ENCODE results near the gene C1orf105. TPM values are rescaled to one million over a fixed set of nuclear protein-coding genes. Genes with fewer than 3 reads are reported as not detected.

The C1orf105 gene
- total and polyA plus RNA-seq, 10 of the 15 experiments (the other 5 are each of a cell fraction or from before 2014, with no cell fraction given), result not detected

DNA sequence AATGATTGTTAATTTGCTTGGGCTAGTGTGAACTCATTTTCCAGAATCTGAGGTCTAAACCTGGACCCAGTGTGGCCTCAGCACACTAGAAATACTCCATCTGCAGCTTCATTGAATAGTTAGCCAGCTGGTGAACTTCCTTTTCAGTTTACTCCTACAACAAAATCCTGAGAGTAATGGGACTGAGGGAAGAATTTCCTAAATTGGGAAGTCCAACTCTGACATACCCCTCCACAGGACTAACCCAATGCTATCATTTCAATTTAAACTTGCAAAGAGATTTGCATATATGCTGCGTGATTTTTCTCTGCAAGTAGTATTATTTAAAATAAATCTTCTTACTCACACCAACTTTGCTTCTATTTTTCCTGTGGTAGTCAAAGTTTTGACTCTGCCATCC, 51.2 kb downstream of the C1orf105 start:
- H3K36me3 ChIP-seq (ENCODE audit: control insufficient read depth in 2 of 2, insufficient read depth in 2 of 2, low read length in 1 of 2), result no peaks in the 10 kb centered on the region
- FAIRE-seq (no peak), ATAC-seq (no peak), DNase-seq (ENCODE audit: low read depth, low spot score) (no peak)
- no peaks in the 10 kb centered on the region for H3K9me3 ChIP-seq (replicated peaks; ENCODE audit: control insufficient read depth, insufficient read depth, low read length)
- no peak overlapping the region for H3K4me3 ChIP-seq
- no peaks in the 10 kb centered on the region for H3K4me1 ChIP-seq (ENCODE audit: control insufficient read depth, insufficient read depth, low read length)
- RAD21 ChIA-PET (ENCODE audit: unreplicated experiment), result no interaction called here
- H3K4me2 ChIP-seq (ENCODE audit: control insufficient read depth, insufficient read depth), result no peak overlapping the region
- POLR2A ChIA-PET, result no interaction called here
- CTCF ChIA-PET, result no interaction called here
- H3K9ac ChIP-seq (ENCODE audit: control insufficient read depth, insufficient read depth, low read length), result no peak overlapping the region
- no TSS peak for BruUV-seq (replicated peaks)
- no peaks in the 10 kb centered on the region; a peak in 3 of 4 replicates for H3K27me3 ChIP-seq (replicated peaks in 1 of 2; ENCODE audit: control insufficient read depth in 2 of 2, insufficient read depth in 2 of 2, low read length in 1 of 2)
- 0% methylated on average over 1 of the region's 1 CpG for WGBS (ENCODE audit: insufficient coverage, insufficient replicate concordance, low lambda C conversion rate, missing lambda C conversion rate)
- H3K27ac ChIP-seq (ENCODE audit: control insufficient read depth, insufficient read depth), result no peak overlapping the region
- H4K20me1 ChIP-seq (ENCODE audit: control insufficient read depth, insufficient read depth), result no peaks in the 10 kb centered on the region
- no peak overlapping the region for H2AFZ ChIP-seq (ENCODE audit: control insufficient read depth, low read depth, low read length)
- SMC1A ChIA-PET (ENCODE audit: uncharacterized antibody, unreplicated experiment), result no interaction called here
- H3K79me2 ChIP-seq (ENCODE audit: control insufficient read depth, insufficient read depth, low read length), result no peaks in the 10 kb centered on the region
- intact Hi-C loops (cut with micrococcal nuclease; ENCODE audit: unreplicated experiment), result no loop called here
- in situ Hi-C loops (cut with MboI), result no loop called here
- no peak for TF ChIP-seq ESRRA (IDR thresholded peaks at IDR 0.05; ENCODE audit: low read length)
- no peak for TF ChIP-seq TCF12 (IDR thresholded peaks at IDR 0.05; ENCODE audit: low read depth, low read length)
- TF ChIP-seq LARP7 (IDR thresholded peaks at IDR 0.05), result no peak
- no peak for TF ChIP-seq CREM (IDR thresholded peaks at IDR 0.05; ENCODE audit: low read depth)
- TF ChIP-seq CBFB (IDR thresholded peaks at IDR 0.05; ENCODE audit: low read depth), result no peak
- TF ChIP-seq MEF2A (IDR thresholded peaks at IDR 0.05; ENCODE audit: insufficient read depth, low read depth, low read length), result no peak
- no peak for TF ChIP-seq BHLHE40 (IDR thresholded peaks at IDR 0.05; ENCODE audit: borderline replicate concordance in 1 of 2, low read depth in 2 of 2, low read length in 1 of 2)
- no peak for TF ChIP-seq KAT2A (conservative IDR thresholded peaks at IDR 0.05; ENCODE audit: control insufficient read depth, low read depth, low read length)
- TF ChIP-seq TARDBP (IDR thresholded peaks at IDR 0.05; ENCODE audit: borderline replicate concordance), result no peak
- no peak for TF ChIP-seq GATAD2B (conservative IDR thresholded peaks at IDR 0.05; ENCODE audit: low read depth)
- TF ChIP-seq RBBP5 (conservative IDR thresholded peaks at IDR 0.05), result no peak
- no peak for TF ChIP-seq EP300 (IDR thresholded peaks at IDR 0.05; ENCODE audit: borderline replicate concordance in 1 of 2, control insufficient read depth in 1 of 2, low read depth in 2 of 2, low read length in 2 of 2)
- no peak for TF ChIP-seq CREB1 (IDR thresholded peaks at IDR 0.05; ENCODE audit: low read depth)
- TF ChIP-seq, protein P1, sequence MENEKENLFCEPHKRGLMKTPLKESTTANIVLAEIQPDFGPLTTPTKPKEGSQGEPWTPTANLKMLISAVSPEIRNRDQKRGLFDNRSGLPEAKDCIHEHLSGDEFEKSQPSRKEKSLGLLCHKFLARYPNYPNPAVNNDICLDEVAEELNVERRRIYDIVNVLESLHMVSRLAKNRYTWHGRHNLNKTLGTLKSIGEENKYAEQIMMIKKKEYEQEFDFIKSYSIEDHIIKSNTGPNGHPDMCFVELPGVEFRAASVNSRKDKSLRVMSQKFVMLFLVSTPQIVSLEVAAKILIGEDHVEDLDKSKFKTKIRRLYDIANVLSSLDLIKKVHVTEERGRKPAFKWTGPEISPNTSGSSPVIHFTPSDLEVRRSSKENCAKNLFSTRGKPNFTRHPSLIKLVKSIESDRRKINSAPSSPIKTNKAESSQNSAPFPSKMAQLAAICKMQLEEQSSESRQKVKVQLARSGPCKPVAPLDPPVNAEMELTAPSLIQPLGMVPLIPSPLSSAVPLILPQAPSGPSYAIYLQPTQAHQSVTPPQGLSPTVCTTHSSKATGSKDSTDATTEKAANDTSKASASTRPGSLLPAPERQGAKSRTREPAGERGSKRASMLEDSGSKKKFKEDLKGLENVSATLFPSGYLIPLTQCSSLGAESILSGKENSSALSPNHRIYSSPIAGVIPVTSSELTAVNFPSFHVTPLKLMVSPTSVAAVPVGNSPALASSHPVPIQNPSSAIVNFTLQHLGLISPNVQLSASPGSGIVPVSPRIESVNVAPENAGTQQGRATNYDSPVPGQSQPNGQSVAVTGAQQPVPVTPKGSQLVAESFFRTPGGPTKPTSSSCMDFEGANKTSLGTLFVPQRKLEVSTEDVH (IDR thresholded peaks at IDR 0.05; ENCODE audit: low read depth, partially characterized antibody), result no peak
- TF ChIP-seq, protein P2, sequence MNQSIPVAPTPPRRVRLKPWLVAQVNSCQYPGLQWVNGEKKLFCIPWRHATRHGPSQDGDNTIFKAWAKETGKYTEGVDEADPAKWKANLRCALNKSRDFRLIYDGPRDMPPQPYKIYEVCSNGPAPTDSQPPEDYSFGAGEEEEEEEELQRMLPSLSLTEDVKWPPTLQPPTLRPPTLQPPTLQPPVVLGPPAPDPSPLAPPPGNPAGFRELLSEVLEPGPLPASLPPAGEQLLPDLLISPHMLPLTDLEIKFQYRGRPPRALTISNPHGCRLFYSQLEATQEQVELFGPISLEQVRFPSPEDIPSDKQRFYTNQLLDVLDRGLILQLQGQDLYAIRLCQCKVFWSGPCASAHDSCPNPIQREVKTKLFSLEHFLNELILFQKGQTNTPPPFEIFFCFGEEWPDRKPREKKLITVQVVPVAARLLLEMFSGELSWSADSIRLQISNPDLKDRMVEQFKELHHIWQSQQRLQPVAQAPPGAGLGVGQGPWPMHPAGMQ (IDR thresholded peaks at IDR 0.05; ENCODE audit: borderline replicate concordance), result no peak

Measured in GM12878 (cell line).